ENCODE results near the gene LIMS3. TPM values are rescaled to one million over a fixed set of nuclear protein-coding genes. Genes with fewer than 3 reads are reported as not detected.
"Not testable (repeated sequence)": the region's sequence is repeated elsewhere in the genome, so short reads cannot be mapped to it uniquely, and the experiment has no call there.

LIMS3 gene
- total and polyA plus RNA-seq, 4 experiments from 2014 or later, result 3.6 to 6.6 (median 4.4) TPM

GRCh38 chr2:109929222-109929621, 30.7 kb downstream of the LIMS3 start:
- H3K36me3 Mint-ChIP-seq; H3K36me3 ChIP-seq (ENCODE audit: insufficient read depth, low read length); H3K4me3 ChIP-seq (ENCODE audit: low read length in 2 of 2); H3K9me3 Mint-ChIP-seq; DNase-seq; intact Hi-C loops (cut with micrococcal nuclease); H3K4me3 Mint-ChIP-seq; POLR2A ChIA-PET (ENCODE audit: partially characterized antibody); H3K27ac Mint-ChIP-seq; H3K27me3 Mint-ChIP-seq; H3K27me3 ChIP-seq (ENCODE audit: insufficient read depth, low read length); CTCF ChIA-PET (ENCODE audit: partially characterized antibody); H3K9me3 ChIP-seq (ENCODE audit: control insufficient read depth in 1 of 2, low read length in 2 of 2); H3K4me1 ChIP-seq (ENCODE audit: insufficient read depth, low read length); H3K27ac ChIP-seq (ENCODE audit: low read depth, low read length); H3K4me1 Mint-ChIP-seq: not testable (repeated sequence)

DNA sequence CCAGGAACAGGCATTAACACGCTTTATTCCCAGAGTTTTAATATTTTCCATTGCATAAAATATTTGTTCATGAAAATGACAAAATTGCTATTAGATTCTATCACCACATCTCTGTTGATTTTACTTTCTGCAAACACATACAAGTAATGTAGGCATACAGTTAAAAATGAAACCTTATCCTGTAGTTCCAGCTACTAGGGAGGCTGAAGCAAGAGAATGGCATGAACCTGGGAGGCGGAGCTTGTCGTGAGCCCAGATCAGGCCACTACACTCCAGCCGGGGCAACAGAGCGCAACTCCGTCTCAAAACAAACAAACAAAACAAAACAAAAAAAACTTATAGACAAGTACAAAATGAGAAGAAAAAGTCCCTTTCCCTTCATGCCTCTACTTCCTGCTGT, 38.0 kb downstream of the LIMS3 start:
- POLR2A ChIA-PET (ENCODE audit: partially characterized antibody); H3K27ac Mint-ChIP-seq; H3K9me3 ChIP-seq (ENCODE audit: control insufficient read depth in 1 of 2, low read length in 2 of 2); CTCF ChIA-PET (ENCODE audit: partially characterized antibody); H3K27me3 ChIP-seq (ENCODE audit: insufficient read depth, low read length); H3K27me3 Mint-ChIP-seq; H3K4me1 Mint-ChIP-seq; H3K27ac ChIP-seq (ENCODE audit: low read depth, low read length); DNase-seq; H3K4me3 Mint-ChIP-seq; H3K4me3 ChIP-seq (ENCODE audit: low read length in 2 of 2); intact Hi-C loops (cut with micrococcal nuclease); H3K4me1 ChIP-seq (ENCODE audit: insufficient read depth, low read length); H3K36me3 ChIP-seq (ENCODE audit: insufficient read depth, low read length); H3K36me3 Mint-ChIP-seq; H3K9me3 Mint-ChIP-seq: not testable (repeated sequence)

DNA sequence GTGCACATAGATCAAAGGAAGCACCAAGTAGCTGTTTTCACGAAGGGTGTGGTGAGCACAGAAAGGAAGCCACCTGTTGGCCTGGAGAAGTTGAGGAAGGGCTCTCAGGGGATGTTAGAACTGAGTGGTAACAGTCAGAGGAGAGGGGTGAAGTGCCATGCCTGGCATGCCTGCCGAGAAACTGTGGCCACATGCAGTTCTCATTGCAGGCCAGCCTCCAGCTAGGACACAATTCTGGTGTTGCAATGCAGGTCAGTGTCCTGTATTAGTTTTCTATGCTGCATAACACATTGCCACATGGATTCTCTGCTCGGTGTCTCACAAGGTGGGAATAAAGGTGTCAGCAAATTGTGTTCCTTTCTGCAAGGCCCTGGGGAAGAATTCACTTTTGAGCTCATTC, 46.9 kb downstream of the LIMS3 start:
- H3K9me3 Mint-ChIP-seq; POLR2A ChIA-PET (ENCODE audit: partially characterized antibody); H3K4me3 Mint-ChIP-seq; H3K27me3 Mint-ChIP-seq; H3K27ac ChIP-seq (ENCODE audit: low read depth, low read length); H3K4me3 ChIP-seq (ENCODE audit: low read length in 2 of 2); H3K4me1 ChIP-seq (ENCODE audit: insufficient read depth, low read length); H3K4me1 Mint-ChIP-seq; intact Hi-C loops (cut with micrococcal nuclease); H3K36me3 ChIP-seq (ENCODE audit: insufficient read depth, low read length); H3K9me3 ChIP-seq (ENCODE audit: control insufficient read depth in 1 of 2, low read length in 2 of 2); H3K27ac Mint-ChIP-seq; CTCF ChIA-PET (ENCODE audit: partially characterized antibody); H3K36me3 Mint-ChIP-seq; DNase-seq; H3K27me3 ChIP-seq (ENCODE audit: insufficient read depth, low read length): not testable (repeated sequence)

DNA sequence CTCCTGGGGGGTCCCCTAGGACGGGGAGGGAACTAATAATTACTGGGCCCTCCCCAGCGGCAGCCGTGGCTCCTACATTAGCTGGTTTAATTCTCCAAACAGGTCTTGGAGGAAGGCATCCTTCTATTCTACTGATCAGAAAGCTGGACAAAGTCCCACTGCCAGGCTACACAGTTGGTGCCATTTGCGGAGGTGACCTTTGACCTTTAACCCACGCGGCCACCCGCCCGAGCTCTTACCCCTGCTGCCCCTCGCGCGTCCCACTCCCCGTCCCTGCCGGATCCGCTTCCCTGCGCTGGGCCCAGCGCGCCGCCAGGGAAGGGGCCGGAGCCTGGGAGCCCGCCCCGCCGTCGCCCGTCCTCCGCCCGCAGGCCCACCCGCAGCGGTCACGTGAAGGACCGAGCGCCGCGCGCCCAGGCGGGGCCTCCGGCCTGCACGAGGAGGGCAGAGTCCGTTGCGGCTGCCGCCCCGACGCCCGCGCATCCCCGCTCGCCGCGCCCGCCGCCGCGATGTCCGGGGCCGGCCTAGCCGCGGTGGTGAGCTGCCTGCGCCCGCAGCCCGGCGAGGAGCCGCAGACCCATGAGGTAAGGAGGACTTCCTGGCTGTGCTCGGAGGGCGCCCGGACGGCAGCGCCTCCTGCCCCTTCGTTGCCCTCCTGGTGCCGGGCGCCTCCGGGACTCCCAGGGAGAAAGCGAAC, 48.9 kb downstream of the LIMS3 start:
- H3K27me3 ChIP-seq (ENCODE audit: insufficient read depth, low read length); H3K27me3 Mint-ChIP-seq; POLR2A ChIA-PET (ENCODE audit: partially characterized antibody); H3K4me3 Mint-ChIP-seq; H3K9me3 ChIP-seq (ENCODE audit: control insufficient read depth in 1 of 2, low read length in 2 of 2); H3K4me3 ChIP-seq (ENCODE audit: low read length in 2 of 2); H3K9me3 Mint-ChIP-seq; intact Hi-C loops (cut with micrococcal nuclease); H3K4me1 Mint-ChIP-seq; H3K4me1 ChIP-seq (ENCODE audit: insufficient read depth, low read length); DNase-seq; H3K27ac ChIP-seq (ENCODE audit: low read depth, low read length); H3K36me3 Mint-ChIP-seq; H3K27ac Mint-ChIP-seq; CTCF ChIA-PET (ENCODE audit: partially characterized antibody); H3K36me3 ChIP-seq (ENCODE audit: insufficient read depth, low read length): not testable (repeated sequence)

DNA sequence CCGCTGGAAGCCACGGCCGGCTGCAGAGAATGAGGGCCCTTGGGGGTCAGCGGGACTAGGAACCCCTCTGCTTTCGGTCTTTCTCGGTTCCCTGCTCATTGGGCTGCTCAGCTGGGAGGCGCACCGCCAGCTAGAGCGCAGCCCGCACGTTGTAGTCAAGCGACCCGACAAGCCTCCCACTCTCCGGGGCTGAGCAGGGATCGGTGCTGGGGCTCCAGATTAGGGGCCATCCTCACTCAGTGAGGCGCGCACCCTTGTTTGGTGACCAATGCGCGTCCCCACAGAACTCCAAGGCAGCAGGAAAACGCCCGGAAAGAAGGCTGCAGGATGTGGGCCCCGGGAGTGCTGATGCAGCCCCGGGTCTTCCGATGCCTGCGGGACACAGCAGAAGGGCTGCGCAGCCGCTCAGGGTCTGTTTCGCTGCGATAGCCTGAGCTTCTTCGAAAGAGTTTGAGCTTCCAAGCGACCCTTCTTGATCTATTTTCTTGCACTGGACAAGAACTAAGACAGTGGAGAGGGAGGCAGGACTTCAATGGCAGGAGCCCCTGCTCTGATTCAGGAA, 49.6 kb downstream of the LIMS3 start:
- H3K27ac ChIP-seq (ENCODE audit: low read depth, low read length); intact Hi-C loops (cut with micrococcal nuclease); H3K4me3 ChIP-seq (ENCODE audit: low read length in 2 of 2); H3K36me3 Mint-ChIP-seq; H3K9me3 ChIP-seq (ENCODE audit: control insufficient read depth in 1 of 2, low read length in 2 of 2); H3K4me3 Mint-ChIP-seq; H3K36me3 ChIP-seq (ENCODE audit: insufficient read depth, low read length); H3K27me3 ChIP-seq (ENCODE audit: insufficient read depth, low read length); DNase-seq; H3K4me1 Mint-ChIP-seq; H3K27me3 Mint-ChIP-seq; H3K4me1 ChIP-seq (ENCODE audit: insufficient read depth, low read length); H3K9me3 Mint-ChIP-seq; POLR2A ChIA-PET (ENCODE audit: partially characterized antibody); H3K27ac Mint-ChIP-seq; CTCF ChIA-PET (ENCODE audit: partially characterized antibody): not testable (repeated sequence)

- H3K9me3 Mint-ChIP-seq; H3K27ac Mint-ChIP-seq; CTCF ChIA-PET (ENCODE audit: partially characterized antibody); H3K27me3 ChIP-seq (ENCODE audit: insufficient read depth, low read length); H3K9me3 ChIP-seq (ENCODE audit: control insufficient read depth in 1 of 2, low read length in 2 of 2); intact Hi-C loops (cut with micrococcal nuclease); H3K36me3 Mint-ChIP-seq; H3K4me3 Mint-ChIP-seq; H3K36me3 ChIP-seq (ENCODE audit: insufficient read depth, low read length); POLR2A ChIA-PET (ENCODE audit: partially characterized antibody); H3K27me3 Mint-ChIP-seq; H3K4me1 Mint-ChIP-seq; H3K4me3 ChIP-seq (ENCODE audit: low read length in 2 of 2); H3K4me1 ChIP-seq (ENCODE audit: insufficient read depth, low read length); DNase-seq; H3K27ac ChIP-seq (ENCODE audit: low read depth, low read length): not testable (repeated sequence)
Measured at GRCh38 chr2:109950146-109950843, 51.8 kb downstream of the LIMS3 start.

DNA sequence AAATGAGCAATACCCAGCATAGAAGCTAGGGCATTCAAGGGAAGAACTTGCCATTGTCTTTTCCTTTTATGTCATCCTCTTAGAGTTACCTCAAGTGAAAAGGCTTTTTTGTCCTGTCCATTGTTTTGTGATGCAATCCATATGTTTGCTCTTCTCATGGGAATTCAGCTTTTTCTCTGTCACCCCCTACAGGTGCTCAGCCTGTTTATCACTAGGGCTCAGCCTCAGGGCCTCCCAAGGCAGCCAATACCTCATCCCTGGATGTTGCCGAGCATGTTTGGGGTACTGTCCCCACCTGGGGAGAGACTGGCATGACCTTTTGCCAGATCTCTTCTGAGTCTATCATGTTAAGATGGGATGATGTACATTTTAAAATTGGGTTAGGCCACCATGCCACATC, 65.5 kb downstream of the LIMS3 start:
- DNase-seq; H3K4me3 Mint-ChIP-seq; H3K27ac ChIP-seq (ENCODE audit: low read depth, low read length); H3K27me3 ChIP-seq (ENCODE audit: insufficient read depth, low read length); H3K36me3 ChIP-seq (ENCODE audit: insufficient read depth, low read length); intact Hi-C loops (cut with micrococcal nuclease); POLR2A ChIA-PET (ENCODE audit: partially characterized antibody); CTCF ChIA-PET (ENCODE audit: partially characterized antibody); H3K9me3 ChIP-seq (ENCODE audit: control insufficient read depth in 1 of 2, low read length in 2 of 2); H3K4me1 ChIP-seq (ENCODE audit: insufficient read depth, low read length); H3K36me3 Mint-ChIP-seq; H3K27me3 Mint-ChIP-seq; H3K9me3 Mint-ChIP-seq; H3K27ac Mint-ChIP-seq; H3K4me1 Mint-ChIP-seq; H3K4me3 ChIP-seq (ENCODE audit: low read length in 2 of 2): not testable (repeated sequence)
